GM18520 (cell line): ENCODE data around the gene THSD8.

Experiments
- ATAC-seq: cut with Tn5 transposase; IDR thresholded peaks from one replicate; pipeline ENCODE4 v1.9.1; 2021; ENCODE audit not compliant: unreplicated experiment

THSD8 gene

GRCh38 chr19:12779162-12779993 is 22.5 kb upstream of the THSD8 start:
- ATAC-seq, result no peak

GRCh38 chr19:12782174-12782423 is 19.8 kb upstream of the THSD8 start:
- ATAC-seq, result no peak

- ATAC-seq, result no peak
These were observed 19.2 kb upstream of the THSD8 start for GRCh38 chr19:12782424-12783290.

GRCh38 chr19:12783291-12783848 is 18.5 kb upstream of the THSD8 start:
- ATAC-seq, result no peak

- ATAC-seq, result no peak
These were observed 17.9 kb upstream of the THSD8 start for GRCh38 chr19:12783849-12784393.

- ATAC-seq, result no peak
These were observed 17.4 kb upstream of the THSD8 start for GRCh38 chr19:12784394-12784870.

GRCh38 chr19:12784871-12785430 is 16.9 kb upstream of the THSD8 start:
- no peak for ATAC-seq

GRCh38 chr19:12785431-12786031 is 16.3 kb upstream of the THSD8 start:
- no peak for ATAC-seq

GRCh38 chr19:12786141-12786870 is 15.6 kb upstream of the THSD8 start:
- no peak for ATAC-seq

- no peak for ATAC-seq
These were observed 14.9 kb upstream of the THSD8 start for GRCh38 chr19:12786952-12787351.

- no peak for ATAC-seq
These were observed 14.4 kb upstream of the THSD8 start for GRCh38 chr19:12787458-12787857.

- no peak for ATAC-seq
These were observed 13.7 kb upstream of the THSD8 start for GRCh38 chr19:12788042-12788681.

GRCh38 chr19:12788682-12789097 is 13.2 kb upstream of the THSD8 start:
- no peak for ATAC-seq

- no peak for ATAC-seq
These were observed 12.6 kb upstream of the THSD8 start for GRCh38 chr19:12789098-12789903.

GRCh38 chr19:12789904-12790619 is 11.8 kb upstream of the THSD8 start:
- ATAC-seq, result peak; percentile 27

- ATAC-seq, result no peak
These were observed 11.1 kb upstream of the THSD8 start for GRCh38 chr19:12790628-12791344.

GRCh38 chr19:12791345-12792050 is 10.4 kb upstream of the THSD8 start, which contains the start of gene JUNB:
Gene JUNB, plus strand, starts transcription at chr19:12791486. Its CDS starts 286 bp downstream, at chr19:12791772.
- peak; percentile 22 for ATAC-seq
